BLaER1 treated with 17β-estradiol and CSF1 and Interleukin-3, amounts not matched to agents 10 nM and 100 nM (cell line): ENCODE data around the gene CD300A.

Source experiments
- H3K27ac ChIP-seq, 11 experiments: shearing (Covaris generic); formaldehyde crosslinking; 2 replicates each; pipeline ENCODE4 v1.8.1; 2022
- H3K27me3 ChIP-seq, 11 experiments: shearing (Covaris generic); formaldehyde crosslinking; 2 replicates each; pipeline ENCODE4 v1.8.1; 2022
- H3K36me3 ChIP-seq, 11 experiments: shearing (Covaris generic); formaldehyde crosslinking; 2 replicates each; pipeline ENCODE4 v1.8.1; 2022
- H3K4me1 ChIP-seq, 10 experiments: shearing (Covaris generic); formaldehyde crosslinking; 2 replicates each; pipeline ENCODE4 v1.8.1; 2022
- H3K4me2 ChIP-seq, 11 experiments: shearing (Covaris generic); formaldehyde crosslinking; 2 replicates each; pipeline ENCODE4 v1.8.1; 2022
- H3K4me3 ChIP-seq, 10 experiments: shearing (Covaris generic); formaldehyde crosslinking; 2 replicates each; pipeline ENCODE4 v1.8.1; 2022
- H3K9ac ChIP-seq, 11 experiments: shearing (Covaris generic); formaldehyde crosslinking; 2 replicates each; pipeline ENCODE4 v1.8.1; 2022
- H3K9me3 ChIP-seq, 11 experiments: shearing (Covaris generic); formaldehyde crosslinking; replicated peaks in 1 of 11; 2 replicates each; pipeline ENCODE4 v1.8.1; 2022
- H4K20me1 ChIP-seq, 11 experiments: shearing (Covaris generic); formaldehyde crosslinking; 2 replicates each; pipeline ENCODE4 v1.8.1; 2022
- Cebpa-rat ChIP-seq, 11 experiments: shearing (Covaris generic); IDR thresholded peaks; 2 replicates each; pipeline ENCODE4 v1.8.1; 2022

The CD300A gene

DNA sequence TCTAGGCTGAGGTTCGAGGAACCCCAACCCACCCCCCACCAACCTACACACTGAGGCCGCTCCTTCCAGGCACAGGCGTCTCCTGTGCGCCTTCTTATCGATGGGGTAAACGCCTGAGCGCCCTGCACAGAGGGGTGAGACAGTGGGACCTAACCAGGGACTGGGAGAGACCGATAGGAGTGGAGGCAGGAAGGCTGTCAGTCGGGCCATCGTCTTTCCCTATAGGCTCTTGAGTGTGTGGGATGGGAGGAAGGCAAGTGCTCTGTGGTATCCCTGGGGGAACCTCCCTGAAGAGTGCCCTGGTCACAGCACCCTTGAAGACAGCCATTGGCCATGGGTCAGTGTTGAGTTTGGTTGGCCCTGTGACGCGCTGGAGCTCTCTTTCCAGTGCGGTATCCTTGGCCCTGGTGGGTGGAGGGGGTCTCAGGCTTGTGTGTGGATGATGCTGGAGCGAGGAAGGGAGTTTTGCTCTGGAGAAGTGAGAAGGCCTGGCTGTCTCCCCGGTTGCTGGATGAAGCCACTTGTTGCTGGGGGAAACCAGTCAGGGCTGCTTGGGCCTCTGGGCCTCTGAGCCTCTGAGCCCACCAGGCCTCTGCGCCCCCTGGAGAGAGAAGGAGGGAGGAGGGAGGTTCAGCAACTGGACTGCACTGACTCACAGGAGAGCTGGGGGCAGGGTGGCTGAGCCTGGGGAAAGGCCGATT, 32.9 kb upstream of the CD300A start:
- H3K9me3 ChIP-seq = peaks cover 12 to 24% (median 21%) of the 10 kb centered on the region in 11 experiments
- peaks cover 36 to 58% (median 52%) of the 10 kb centered on the region in 11 experiments for H3K27me3 ChIP-seq
- peaks cover 0 to 18% (median 0%) of the 10 kb centered on the region in 11 experiments; a peak in 4 of 22 replicates for H4K20me1 ChIP-seq
- H3K9ac ChIP-seq = no peak overlapping the region
- no peak overlapping the region for H3K27ac ChIP-seq
- peaks cover 0 to 4% (median 0%) of the 10 kb centered on the region in 11 experiments; a peak in 1 of 22 replicates for H3K36me3 ChIP-seq
- H3K4me3 ChIP-seq = peak overlapping the region in 1 of 10 experiments; percentile 73; a peak in 1 of 20 replicates
- peak overlapping the region in 10 of 11 experiments; percentile 2 to 100 (median 44); a peak in 18 of 22 replicates for H3K4me2 ChIP-seq
- peaks cover 35 to 63% (median 45%) of the 10 kb centered on the region in 10 experiments for H3K4me1 ChIP-seq
- TF ChIP-seq Cebpa-rat (IDR thresholded peaks at IDR 0.05) = no peak

DNA sequence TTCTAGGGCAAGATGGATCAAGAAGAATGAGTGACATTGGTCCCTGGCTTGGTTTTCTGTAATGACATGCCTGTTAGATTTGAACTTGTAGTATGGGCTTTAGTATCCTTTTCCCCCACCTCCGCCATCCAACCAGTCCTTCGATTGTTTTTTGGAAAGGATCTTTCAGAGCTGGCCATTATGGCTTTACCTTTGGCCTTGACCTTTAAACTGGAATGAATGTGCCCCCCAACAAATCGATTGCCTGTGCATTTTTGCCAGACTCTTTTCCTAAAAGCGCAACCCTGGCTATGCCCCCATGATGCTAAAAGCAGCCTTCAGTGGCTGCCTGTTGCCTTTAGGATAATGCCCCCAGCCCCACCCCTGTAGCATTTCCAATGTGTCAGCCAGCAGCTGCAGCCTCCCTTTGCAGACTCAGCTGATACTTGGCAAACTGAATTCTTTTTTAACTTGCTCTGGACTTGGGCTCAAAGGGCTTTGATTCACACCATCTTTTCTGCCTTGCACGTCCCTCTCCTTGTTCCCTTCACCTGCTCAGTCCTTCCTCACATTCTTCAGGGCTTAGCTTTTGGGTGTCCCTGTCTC, 30.6 kb upstream of the CD300A start:
- no peak overlapping the region for H3K4me3 ChIP-seq
- H3K36me3 ChIP-seq = peaks cover 0 to 27% (median 0%) of the 10 kb centered on the region in 11 experiments; a peak in 8 of 22 replicates
- H3K4me1 ChIP-seq = peaks cover 16 to 50% (median 33%) of the 10 kb centered on the region in 10 experiments
- H3K27ac ChIP-seq = no peak overlapping the region
- TF ChIP-seq Cebpa-rat (IDR thresholded peaks at IDR 0.05) = no peak
- H3K27me3 ChIP-seq = peaks cover 36 to 58% (median 52%) of the 10 kb centered on the region in 11 experiments
- no peak overlapping the region for H3K9ac ChIP-seq
- peaks cover 0 to 18% (median 0%) of the 10 kb centered on the region in 11 experiments; a peak in 4 of 22 replicates for H4K20me1 ChIP-seq
- H3K9me3 ChIP-seq = peaks cover 25 to 46% (median 37%) of the 10 kb centered on the region in 11 experiments
- H3K4me2 ChIP-seq = peak overlapping the region in 4 of 11 experiments; percentile 1 to 18 (median 10); a peak in 2 of 22 replicates

DNA sequence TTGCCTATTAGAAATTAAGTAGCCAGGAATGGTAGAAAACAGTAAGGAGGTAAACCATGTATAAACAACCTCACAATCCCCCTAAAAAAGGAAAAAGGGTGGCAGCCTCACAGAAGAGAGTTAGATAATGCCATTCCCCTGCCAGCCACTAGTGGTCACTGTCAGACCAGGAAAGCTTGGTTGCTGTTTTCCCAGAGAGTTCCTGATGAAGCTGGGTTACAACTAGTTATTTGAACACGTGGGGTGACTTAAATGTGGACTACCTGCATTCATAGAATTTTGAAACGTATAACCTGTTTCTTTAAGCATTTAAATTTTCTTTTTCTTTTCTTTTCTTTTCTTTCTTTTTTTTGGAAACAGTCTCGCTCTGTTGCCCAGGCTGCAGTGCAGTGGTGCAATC, 28.7 kb upstream of the CD300A start:
- peaks cover 0 to 28% (median 0%) of the 10 kb centered on the region in 11 experiments; a peak in 8 of 22 replicates for H3K36me3 ChIP-seq
- no peak overlapping the region for H3K4me3 ChIP-seq
- peaks cover 20 to 43% (median 23%) of the 10 kb centered on the region in 10 experiments for H3K4me1 ChIP-seq
- no peak overlapping the region for H3K27ac ChIP-seq
- peaks cover 22 to 42% (median 37%) of the 10 kb centered on the region in 11 experiments for H3K27me3 ChIP-seq
- no peak for TF ChIP-seq Cebpa-rat (IDR thresholded peaks at IDR 0.05)
- peaks cover 0 to 18% (median 0%) of the 10 kb centered on the region in 11 experiments; a peak in 4 of 22 replicates for H4K20me1 ChIP-seq
- H3K4me2 ChIP-seq = no peak overlapping the region
- no peak overlapping the region for H3K9ac ChIP-seq
- peaks cover 25 to 46% (median 37%) of the 10 kb centered on the region in 11 experiments for H3K9me3 ChIP-seq

DNA sequence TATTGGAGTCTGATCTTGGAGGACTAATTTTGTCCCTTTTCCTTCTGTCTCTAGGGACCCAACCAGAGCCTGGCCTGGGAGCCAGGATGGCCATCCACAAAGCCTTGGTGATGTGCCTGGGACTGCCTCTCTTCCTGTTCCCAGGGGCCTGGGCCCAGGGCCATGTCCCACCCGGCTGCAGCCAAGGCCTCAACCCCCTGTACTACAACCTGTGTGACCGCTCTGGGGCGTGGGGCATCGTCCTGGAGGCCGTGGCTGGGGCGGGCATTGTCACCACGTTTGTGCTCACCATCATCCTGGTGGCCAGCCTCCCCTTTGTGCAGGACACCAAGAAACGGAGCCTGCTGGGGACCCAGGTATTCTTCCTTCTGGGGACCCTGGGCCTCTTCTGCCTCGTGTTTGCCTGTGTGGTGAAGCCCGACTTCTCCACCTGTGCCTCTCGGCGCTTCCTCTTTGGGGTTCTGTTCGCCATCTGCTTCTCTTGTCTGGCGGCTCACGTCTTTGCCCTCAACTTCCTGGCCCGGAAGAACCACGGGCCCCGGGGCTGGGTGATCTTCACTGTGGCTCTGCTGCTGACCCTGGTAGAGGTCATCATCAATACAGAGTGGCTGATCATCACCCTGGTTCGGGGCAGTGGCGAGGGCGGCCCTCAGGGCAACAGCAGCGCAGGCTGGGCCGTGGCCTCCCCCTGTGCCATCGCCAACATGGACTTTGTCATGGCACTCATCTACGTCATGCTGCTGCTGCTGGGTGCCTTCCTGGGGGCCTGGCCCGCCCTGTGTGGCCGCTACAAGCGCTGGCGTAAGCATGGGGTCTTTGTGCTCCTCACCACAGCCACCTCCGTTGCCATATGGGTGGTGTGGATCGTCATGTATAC, 26.5 kb upstream of the CD300A start:
- peak overlapping the region in 10 of 11 experiments; percentile 16 to 58 (median 24); a peak in 15 of 22 replicates for H3K4me2 ChIP-seq
- no peak overlapping the region for H3K9ac ChIP-seq
- no peak overlapping the region for H3K4me3 ChIP-seq
- peaks cover 34 to 48% (median 37%) of the 10 kb centered on the region in 10 experiments for H3K4me1 ChIP-seq
- H3K27ac ChIP-seq = no peak overlapping the region
- peaks cover 0 to 28% (median 0%) of the 10 kb centered on the region in 11 experiments; a peak in 8 of 22 replicates for H3K36me3 ChIP-seq
- TF ChIP-seq Cebpa-rat (IDR thresholded peaks at IDR 0.05) = no peak
- peaks cover 25 to 46% (median 37%) of the 10 kb centered on the region in 11 experiments for H3K9me3 ChIP-seq
- H4K20me1 ChIP-seq = peaks cover 0 to 6% (median 0%) of the 10 kb centered on the region in 11 experiments; a peak in 2 of 22 replicates
- H3K27me3 ChIP-seq = peaks cover 6 to 20% (median 15%) of the 10 kb centered on the region in 11 experiments; a peak in 20 of 22 replicates

DNA sequence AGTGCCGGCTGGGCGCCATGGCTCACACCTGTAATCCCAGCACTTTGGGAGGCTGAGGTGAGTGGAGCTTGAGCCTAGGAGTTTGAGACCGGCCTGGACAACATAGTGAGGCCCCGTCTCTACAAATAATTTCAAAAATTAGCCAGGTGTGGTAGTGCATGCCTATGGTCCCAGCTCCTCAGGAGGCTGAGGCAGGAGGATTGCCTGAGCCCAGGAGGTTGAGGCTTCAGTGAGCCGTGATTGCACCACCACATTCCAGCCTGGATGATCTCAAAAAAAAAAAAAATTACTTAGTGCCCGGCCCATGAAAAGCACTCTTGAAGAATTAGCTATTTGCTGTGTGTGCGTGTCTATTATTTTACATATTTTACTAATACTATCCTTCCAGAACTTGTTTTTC, 24.9 kb upstream of the CD300A start:
- Histone ChIP-seq H3K4me1 (peaks cover 46 to 58% (median 52%) of the 10 kb centered on the region in 10 experiments), H3K36me3 (peaks cover 0 to 28% (median 0%) of the 10 kb centered on the region in 11 experiments; a peak in 8 of 22 replicates), H3K27ac (no peak overlapping the region), H3K27me3 (peaks cover 0 to 6% (median 0%) of the 10 kb centered on the region in 11 experiments; a peak in 7 of 22 replicates), H3K9ac (no peak overlapping the region), H3K9me3 (peaks cover 25 to 42% (median 37%) of the 10 kb centered on the region in 11 experiments), H4K20me1 (no peaks in the 10 kb centered on the region), H3K4me3 (no peak overlapping the region), H3K4me2 (no peak overlapping the region)
- no peak for TF ChIP-seq Cebpa-rat (IDR thresholded peaks at IDR 0.05)

DNA sequence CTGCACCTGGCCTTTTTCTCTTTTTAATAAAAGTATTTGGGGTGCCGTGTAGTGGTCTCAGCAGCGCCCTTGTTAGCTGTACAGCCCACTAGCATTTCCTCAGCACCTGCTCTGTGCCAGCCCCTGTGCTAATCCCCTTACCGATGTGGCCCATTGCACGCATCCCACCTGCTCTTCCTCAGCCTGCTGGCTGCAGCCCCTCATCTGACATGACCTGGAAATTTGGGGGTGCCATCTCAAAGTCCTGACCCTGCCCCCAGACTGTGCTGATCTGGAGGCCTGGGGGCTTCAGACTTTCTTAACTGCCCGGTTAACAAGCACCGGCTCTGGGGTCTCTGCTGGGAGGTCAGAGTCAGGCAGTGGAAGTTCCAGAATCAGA, 24.2 kb upstream of the CD300A start:
- H3K27me3 ChIP-seq = no peaks in the 10 kb centered on the region

DNA sequence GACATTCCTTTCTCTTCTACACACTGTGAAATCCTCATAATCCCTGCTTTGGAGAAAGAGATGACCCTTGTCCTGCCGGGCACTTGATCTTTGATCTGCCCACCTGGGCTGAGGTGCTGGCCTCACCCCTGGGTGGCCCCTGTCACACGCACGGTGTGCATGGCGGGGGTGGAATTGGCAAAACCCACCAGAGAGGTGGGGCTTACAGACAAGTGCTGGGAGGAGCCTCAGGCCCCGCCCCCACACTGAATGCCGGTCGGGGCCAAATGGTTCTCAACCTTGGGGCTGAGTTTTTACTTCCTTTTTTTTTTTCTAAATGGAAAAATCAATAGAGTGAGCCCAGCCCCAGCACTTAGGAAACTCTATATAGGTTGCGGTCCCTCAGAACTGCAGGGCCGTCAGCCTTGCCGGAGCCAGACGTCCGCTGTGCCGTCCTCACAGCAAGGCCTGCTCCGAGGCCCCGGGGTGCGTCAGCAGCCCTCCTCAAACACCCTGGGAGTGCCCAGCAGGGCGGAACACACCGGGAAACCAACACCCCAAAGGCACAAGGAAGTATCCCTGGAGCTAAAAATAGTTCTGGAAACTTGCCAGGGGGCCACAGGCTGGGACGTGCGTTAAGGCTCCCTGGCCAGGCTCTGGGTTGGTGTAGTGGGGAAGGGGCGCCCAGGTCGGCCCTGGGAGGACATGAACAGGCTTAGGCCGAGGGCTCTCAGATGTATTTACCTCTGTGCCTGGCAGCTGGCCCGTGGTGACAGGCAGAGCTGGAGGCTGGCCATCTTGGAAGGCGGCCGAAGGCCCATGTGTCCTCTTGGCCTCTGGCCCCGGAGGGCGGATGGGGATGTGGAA, 23.5 kb upstream of the CD300A start:
- H3K4me1 ChIP-seq = peaks cover 53 to 71% (median 66%) of the 10 kb centered on the region in 10 experiments
- peak overlapping the region; percentile 71 to 88 (median 83) for H3K27ac ChIP-seq
- H3K9me3 ChIP-seq = peaks cover 19 to 28% (median 24%) of the 10 kb centered on the region in 11 experiments
- H3K4me3 ChIP-seq = peak overlapping the region in 8 of 10 experiments; percentile 9 to 59 (median 41); a peak in 15 of 20 replicates
- peaks cover 0 to 28% (median 0%) of the 10 kb centered on the region in 11 experiments; a peak in 8 of 22 replicates for H3K36me3 ChIP-seq
- H3K9ac ChIP-seq = peak overlapping the region; percentile 65 to 79 (median 74); a peak in 21 of 22 replicates
- H3K4me2 ChIP-seq = peak overlapping the region; percentile 80 to 96 (median 90)
- TF ChIP-seq Cebpa-rat (IDR thresholded peaks at IDR 0.05) = no peak
- no peaks in the 10 kb centered on the region for H4K20me1 ChIP-seq
- H3K27me3 ChIP-seq = no peaks in the 10 kb centered on the region

More for the DNA sequence above, 24.2 kb upstream of the CD300A start:
- H3K4me2 ChIP-seq = peak overlapping the region; percentile 80 to 96 (median 90)
- H3K36me3 ChIP-seq = peaks cover 0 to 28% (median 0%) of the 10 kb centered on the region in 11 experiments; a peak in 8 of 22 replicates
- H3K27ac ChIP-seq = peak overlapping the region in 9 of 11 experiments; percentile 71 to 88 (median 84); a peak in 14 of 22 replicates
- peaks cover 53 to 65% (median 60%) of the 10 kb centered on the region in 10 experiments for H3K4me1 ChIP-seq
- no peaks in the 10 kb centered on the region for H4K20me1 ChIP-seq
- H3K9ac ChIP-seq = peak overlapping the region in 8 of 11 experiments; percentile 65 to 79 (median 75); a peak in 7 of 22 replicates
- no peak for TF ChIP-seq Cebpa-rat (IDR thresholded peaks at IDR 0.05)
- peak overlapping the region in 3 of 10 experiments; percentile 37 to 59 (median 38); a peak in 2 of 20 replicates for H3K4me3 ChIP-seq
- H3K9me3 ChIP-seq = peaks cover 25 to 34% (median 30%) of the 10 kb centered on the region in 11 experiments
